HG02885 (cell line): Measurements from ENCODE around the gene SMYD3.

Experiments used
- ATAC-seq: cut with Tn5 transposase; IDR thresholded peaks from one replicate; pipeline ENCODE4 v1.9.1; 2021; ENCODE audit warnings: mild to moderate bottlenecking; ENCODE audit not compliant: unreplicated experiment, poor library complexity

SMYD3 gene

DNA sequence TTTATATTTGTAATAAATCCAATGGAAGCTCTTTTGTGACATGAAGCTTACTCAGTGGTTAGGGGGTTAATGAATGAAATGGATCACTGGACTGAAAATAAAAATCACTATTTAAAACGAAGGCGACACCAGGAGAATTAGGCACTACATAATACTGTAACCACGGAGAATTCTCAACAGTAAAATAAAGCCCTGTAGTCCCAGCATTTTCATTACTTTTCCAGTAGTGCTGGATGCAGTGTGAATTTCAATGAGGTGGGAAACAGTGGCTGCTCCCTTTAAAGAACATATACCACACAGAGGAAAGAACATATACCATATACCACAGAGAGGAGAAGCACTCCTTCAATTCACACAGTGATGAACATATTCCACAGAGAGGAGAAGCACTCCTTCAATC is 275.0 kb downstream of the SMYD3 start:
- no peak for ATAC-seq

DNA sequence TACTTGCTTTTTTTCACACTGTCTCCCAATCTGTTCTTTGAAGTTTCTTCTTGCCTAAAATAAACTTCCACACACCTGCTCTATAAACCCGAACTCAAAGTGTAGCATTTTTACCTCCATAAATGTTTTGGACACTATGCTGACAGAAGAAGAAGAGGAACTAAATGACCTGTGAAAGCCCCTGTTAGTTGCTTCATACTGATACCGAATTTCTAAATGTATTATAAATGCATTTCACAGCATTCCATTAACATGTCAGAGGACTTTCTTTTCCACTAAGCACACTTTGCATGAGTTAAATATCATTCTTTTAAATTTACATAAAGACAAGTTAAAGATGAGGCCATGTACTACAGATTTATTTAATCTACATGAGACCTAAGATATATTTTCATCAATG is 281.0 kb downstream of the SMYD3 start:
- ATAC-seq: no peak

DNA sequence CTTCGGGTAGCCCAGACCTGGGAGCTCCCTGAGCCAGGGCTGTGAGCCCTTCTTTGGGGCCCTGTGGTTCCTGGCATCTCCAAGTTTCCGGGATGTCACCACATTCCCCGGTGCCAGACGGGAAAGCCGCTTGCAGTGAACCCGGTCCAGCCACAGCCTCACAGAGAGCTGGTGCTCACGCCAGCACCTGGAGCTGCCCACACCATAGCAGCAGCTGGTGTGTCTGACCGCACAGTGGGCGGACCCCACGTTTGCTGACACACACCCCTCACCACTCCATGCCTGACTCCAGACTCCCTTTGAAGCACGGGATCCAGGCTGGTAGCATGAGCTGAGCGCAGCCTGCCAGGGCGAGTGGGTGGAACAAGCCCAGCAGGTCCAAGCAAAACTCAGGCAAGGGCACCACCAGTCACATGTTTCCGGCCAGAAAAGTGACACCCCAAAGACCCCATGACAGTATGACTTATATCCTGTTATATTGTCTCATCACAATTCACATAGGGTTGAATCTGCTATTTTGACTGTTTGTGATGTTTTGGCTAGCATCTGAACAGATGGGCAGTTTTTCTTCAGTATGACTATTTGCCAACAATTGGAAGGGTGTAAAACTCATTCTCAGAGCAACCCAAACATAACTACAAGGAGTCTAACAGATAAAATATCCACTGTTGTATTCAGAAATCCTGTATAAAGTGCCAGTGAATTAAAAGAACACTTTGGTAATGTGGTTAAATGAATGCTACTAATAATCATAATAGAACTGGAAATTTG is 285.4 kb downstream of the SMYD3 start:
- no peak for ATAC-seq

DNA sequence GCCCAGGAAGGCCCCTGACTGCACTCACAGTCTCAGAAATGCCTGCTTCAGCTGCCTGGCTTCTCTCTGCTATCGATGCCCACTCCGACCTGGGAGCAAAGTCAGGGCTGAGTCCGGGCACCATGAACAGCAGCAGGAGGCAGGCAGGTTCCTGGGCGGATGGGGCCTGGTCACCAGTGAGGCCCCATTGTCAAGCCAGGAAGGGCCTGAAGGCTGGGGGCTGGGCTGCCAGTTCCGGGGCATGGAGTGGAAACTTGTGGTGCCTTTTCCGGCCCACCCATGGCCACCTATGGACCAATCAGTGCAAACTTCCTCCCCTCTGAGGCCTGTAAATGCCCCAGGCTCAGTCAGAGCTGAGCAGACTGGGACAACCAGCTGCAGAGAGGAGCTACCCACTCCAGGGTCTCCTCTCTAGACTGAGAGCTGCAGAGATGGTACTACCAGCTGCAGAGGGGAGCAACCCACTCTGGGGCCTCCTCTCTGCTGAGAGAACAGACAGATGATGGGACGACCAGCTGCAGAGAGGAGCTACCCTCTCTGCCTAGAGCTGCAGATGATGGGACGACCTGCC is 286.5 kb downstream of the SMYD3 start:
- no peak for ATAC-seq

DNA sequence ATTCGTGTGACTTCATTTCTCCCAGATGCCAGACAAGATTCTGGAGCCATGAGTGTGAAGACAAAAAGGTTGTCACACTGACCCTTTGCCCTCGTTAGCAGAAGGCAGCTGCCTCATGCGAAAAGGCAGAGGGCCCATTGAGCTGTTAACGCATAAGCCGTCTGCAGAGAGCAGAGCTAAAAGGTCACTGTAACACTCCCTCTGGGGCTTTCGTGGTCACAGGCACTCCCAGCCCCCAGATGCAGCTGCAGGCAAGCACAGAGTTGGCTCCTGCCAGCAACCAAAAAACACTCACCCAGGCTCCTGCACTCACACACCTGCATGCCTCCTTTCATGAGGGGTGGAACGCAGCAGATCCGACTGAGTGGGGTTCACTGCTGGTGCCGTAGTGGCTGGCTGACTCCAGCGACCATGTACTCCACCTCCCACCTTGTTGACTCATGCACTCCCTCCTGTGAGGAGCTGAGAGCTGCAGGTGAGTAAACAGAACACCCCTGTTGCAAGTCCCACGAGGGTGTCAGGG is 287.5 kb downstream of the SMYD3 start:
- ATAC-seq: no peak

DNA sequence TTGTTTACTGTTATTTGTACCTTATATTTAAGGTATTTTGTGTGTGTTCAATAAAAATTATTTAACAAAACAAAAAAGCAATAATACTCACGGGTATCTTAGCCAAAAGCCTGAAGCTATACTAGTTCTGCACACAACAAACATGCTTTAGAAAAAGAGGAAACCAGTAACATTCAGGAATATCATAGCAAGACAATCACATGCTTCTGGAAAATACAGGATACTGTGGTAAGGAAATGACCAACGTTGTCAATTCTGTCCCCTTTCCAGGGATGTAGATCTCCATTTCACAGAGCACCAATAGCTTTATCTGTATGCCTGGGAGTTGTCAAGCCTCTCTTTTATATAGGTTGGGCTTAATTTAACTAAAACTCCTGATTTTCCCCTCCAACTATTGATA is 288.4 kb downstream of the SMYD3 start:
- no peak for ATAC-seq

DNA sequence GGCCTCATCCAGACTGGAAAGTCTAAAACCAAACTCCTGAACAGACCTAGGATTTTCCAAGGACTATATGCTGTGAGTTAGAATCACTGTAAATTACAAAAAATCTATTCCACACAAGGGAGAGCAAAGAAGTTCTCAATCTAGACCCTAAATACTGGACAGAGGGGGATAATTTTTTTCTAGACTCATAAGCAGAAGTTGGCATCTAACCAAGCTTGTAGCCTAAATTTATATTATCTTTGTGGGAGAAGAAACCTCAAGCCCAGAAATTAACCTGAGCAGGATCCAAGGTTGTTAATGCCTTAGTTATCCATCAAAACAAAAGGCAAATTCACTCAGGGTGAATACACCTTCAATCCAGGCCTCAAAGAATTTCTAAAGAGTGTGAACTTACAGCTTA is 290.2 kb downstream of the SMYD3 start:
- no peak for ATAC-seq

DNA sequence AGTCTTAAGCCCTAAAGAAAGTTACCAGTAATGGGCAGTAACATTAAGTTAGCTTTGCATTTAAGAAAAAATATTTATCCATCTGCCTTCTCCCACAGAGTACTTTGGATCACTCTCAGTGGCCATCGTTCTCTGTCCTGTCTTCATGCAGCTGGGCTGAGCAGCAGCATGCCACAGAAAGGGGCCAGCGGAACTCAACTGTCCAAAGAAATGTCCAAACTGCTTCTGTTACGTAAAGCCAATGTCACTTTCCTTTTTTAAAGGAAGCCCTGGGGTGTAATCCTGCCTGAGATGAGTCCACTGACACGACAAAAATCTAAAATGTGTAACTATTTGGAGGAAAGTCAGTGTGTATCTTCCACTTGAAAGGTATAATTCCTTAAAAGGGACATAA is 291.6 kb downstream of the SMYD3 start:
- ATAC-seq: no peak

DNA sequence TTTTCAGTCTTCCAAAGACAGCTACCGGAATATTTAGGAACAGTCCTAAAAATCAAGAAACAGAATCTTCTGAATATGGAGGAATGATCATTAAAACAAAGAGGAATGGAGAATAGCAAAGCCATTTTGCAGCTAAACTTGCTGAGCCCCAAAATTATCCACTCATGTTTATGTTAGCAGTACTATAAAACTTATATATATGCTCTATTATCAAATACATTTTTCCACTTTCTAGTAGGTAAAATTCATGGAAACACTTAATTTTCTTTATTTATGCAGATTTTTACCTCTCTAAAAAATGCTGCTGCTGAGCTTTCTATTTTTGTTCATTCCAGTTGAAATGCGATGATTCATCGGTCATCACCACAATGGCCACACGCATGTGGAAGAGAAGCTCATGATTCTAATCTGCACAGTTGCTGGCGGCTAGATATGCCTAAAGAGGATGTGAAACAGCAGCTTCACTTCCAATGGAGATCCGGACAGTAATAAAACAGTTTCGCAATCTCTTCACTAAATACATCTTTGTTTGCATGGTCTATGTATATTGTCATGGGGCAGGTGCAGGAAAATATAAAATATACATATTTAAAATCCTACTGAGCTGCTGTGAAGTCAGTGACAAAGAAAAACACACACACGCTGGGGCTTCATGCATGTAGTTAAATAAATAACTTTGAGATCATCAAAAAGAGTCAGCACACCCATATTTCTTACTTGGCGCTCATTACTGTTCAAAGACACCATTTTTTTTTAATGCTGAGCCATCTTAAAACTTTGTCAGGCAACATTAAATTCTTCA is 292.2 kb downstream of the SMYD3 start:
- ATAC-seq: peak; percentile 100

DNA sequence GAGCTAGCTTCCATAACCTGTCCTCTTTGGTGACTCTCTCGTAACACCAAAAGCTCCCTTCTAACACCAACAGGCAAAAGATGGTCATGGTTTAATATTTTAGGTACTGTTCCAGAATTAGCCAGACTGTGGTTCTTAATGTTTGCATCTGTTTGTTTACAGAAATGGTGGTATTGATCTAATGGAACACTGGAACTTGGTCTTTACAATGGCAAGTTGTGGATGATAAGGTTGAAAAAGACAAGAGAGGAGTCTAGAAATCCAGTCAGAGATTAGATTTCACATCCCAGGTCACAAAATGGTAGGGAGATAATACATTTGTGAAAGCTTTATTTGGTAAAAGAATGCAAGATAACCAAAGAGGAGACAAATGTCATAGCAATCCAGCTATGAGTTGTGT is 293.1 kb downstream of the SMYD3 start:
- no peak for ATAC-seq

DNA sequence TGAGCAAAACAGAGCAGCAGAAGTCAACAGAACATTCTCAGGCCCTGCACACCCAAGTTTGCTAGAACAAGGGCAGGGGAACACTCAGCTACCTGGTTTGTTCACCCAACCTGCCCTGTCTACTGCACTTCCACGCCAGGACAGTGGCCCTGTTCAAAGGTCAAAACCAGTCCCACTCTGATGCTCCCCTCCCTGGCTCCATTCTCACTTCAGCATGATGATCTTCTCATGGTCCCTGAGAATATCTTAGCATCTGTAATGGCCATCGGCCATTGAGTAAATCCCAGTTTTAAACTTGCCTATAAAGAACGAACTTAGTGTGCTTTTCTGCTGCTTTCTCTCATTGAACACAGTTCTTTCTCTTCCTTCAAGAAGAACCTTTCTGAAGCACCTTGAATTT is 293.6 kb downstream of the SMYD3 start:
- ATAC-seq: no peak

DNA sequence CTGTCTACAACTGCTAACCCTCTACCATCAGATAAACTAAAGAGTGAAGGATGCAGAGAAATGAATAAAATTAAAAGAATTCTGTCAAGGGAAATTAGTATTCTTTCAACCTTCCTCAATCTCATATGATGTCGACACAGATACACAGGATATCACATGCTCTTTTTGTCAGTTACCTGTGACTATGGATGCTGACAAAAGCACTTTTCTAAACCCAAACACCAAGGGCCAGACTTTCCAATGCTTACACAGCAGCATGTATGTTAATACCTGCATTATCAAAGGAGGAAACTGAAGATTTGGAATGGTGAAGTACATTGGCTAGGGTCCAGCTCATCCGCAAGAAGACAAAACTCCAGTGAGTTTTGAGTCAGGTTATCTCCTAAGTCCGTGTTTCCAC is 294.0 kb downstream of the SMYD3 start:
- ATAC-seq: no peak

DNA sequence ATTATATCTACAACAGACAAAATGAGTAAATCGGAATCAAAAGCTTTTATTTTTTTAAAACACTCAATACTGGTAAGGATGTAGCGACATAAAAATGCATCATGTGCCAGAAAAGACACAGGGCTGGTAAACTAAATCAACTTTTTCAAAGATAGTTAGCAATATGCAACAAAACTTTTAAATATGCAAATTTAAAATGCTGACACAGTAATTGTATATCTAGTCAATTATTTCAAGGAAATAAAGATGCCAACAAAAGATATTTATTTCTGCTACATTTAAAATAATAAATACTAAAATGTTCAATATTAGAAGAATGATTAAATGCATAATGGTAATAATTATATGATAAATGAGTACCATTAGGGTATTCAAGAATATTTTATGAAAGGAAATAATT is 295.1 kb downstream of the SMYD3 start:
- no peak for ATAC-seq

DNA sequence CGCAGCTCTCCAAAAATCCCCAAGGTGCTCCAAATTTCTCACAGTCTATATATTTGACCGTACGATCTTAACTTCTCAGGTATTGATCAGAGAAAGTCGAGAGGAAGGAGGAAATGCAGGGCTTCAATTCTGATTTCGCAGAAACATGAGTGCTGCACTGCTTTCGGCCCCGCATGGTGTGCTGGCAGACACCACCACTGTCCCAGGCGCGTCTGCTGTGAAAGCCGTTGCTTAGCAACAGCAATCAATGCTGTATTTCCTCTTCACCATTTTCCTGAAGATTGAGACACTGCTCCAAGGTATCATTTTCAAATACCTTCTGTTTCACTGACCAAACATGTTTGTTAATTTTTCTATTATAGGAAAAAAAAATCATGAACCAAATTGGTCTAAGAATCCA is 296.3 kb downstream of the SMYD3 start:
- no peak for ATAC-seq

DNA sequence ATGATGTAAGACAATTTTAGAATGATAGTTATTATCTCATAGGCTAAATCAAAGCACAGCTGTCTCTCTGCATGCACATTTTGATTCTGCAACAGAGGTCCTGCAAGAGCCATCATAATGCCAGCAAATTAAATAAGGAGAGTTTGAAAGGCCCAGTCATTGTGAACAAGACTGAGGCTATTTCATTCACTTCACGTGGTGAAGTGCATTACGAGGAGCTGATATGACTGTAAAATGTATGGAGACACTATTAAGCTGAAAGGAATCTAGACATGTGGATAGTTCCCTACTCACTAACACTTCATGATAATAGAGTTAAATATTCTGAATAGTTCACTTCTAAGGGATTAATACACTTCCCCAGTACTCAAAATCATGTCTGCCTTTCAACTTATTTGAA is 299.0 kb downstream of the SMYD3 start:
- no peak for ATAC-seq

DNA sequence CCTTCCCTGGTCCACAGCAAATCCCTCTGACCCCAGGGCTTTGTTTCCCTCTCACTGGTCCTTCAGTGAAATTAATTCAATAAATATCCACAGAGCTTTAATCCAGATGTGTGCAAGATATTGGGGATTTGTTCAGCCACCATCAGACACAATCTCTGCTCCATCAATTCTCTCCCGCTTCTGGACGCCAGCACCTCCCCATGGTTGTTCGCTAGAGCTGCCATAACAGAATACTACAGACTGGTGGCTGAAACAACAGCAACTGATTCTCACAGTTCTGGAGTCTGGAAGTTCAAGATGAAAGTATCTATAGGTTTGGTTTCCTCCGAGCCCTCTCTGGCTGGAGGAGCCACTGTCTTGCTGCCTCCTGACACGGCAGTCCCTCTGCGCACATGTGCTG is 303.9 kb downstream of the SMYD3 start:
- no peak for ATAC-seq

DNA sequence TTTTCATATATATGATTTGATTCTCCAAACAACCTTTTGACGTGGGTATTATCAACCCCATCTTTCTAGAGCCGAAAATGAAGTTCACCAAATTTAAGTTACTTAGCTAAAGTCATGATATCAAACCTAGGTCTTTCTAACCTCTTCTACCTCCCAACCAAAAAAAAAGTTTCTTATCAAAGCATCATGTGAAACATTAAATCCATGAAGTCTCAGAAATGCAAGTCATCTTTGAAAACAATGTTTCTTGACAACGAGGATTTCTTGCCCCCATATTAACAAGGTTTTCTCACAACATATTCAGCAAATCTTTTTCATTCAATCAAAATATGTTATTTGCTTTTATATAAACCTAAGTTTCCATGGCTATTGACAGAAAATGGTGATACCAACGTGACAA is 306.3 kb downstream of the SMYD3 start:
- no peak for ATAC-seq

DNA sequence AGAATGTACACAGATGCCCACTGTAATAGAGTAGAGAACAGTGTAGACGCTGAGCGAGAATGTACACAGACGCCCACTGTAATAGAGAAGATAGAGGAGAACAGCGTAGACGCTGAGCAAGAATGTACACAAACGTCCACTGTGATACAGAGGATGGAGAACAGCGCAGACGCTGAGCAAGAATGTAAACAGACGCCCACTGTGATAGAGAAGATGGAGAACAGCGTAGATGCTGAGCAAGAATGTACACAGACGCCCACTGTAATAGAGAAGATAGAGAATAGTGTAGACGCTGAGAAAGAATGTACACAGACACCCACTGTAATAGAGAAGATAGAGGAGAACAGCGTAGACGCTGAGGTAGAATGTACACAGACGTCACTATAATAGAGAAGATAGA is 306.9 kb downstream of the SMYD3 start:
- no peak for ATAC-seq

DNA sequence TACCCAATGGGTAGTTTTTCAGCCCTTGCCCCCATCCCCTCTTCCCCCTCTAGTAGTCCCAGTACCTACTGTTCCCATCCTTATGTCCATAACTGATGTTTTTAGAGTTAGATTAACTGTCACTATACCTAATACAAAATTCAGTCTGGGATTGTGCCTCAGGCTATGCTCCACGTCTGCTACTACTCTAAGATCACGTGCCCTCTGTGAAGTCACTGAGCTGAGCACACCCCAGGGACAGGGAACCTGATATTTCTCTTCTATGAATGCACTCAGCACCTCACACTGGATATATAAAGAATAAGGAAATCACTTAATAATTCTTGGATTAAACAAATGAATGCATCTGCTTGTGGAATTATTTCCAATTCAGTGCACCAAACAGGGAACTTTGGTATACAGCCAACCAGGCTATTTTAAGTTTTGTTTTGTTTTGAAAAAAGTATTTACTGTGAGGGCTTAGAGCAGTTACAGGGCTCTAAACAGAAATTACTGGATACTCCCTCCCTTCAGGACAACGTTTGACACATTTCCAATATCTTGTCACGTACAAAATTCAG is 307.9 kb downstream of the SMYD3 start:
- no peak for ATAC-seq

DNA sequence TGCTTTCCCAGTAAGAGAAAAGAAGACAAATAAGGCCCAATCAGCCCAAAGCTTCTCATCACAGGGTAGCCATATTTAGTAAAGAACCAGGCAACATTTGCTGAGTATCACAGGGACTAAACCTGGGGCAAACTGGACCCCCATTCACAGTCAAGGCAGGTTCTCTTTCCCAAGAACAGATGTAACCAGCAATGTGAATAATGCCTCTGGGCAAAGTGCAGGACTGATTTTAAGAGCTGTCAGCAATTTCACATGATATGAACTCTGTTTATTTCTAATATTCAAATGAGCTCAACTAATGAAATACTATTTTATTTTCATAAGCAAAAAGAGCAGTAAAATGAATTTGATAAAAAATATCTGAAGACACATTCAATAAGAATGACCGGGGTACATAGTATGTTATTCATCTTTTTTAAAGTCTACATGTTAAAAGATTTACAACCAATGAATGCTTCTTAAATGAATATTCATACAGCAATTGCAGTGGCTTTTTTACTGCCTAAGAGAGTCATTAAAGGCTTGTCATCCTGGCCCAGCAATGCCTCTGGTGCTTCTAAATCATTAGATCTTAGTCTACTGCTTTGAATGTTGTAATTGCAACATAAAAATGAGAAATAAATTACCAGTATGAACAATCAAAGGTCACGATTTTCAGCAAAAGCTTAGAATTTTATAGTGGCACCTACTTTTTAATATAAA is 308.8 kb downstream of the SMYD3 start:
- no peak for ATAC-seq
